ENCODE results near the gene FCGR1A.
"Not testable (repeated sequence)": the region's sequence is repeated elsewhere in the genome, so short reads cannot be mapped to it uniquely, and the experiment has no call there.

FCGR1A gene

GRCh38 chr1:149841149-149841548, 58.7 kb downstream of the FCGR1A start:
- not testable (repeated sequence) for DNase-seq

Measured in 8988T (cell line).